Measurements from ENCODE around the gene SELENON. TPM values are rescaled to one million over a fixed set of nuclear protein-coding genes. Genes with fewer than 3 reads are reported as not detected.

The SELENON gene
- total RNA-seq, 1 experiment from 2014 or later, result 21.8 TPM

GRCh38 chr1:25774921-25775771, 24.8 kb upstream of the SELENON start:
- TF ChIP-seq, protein P1, sequence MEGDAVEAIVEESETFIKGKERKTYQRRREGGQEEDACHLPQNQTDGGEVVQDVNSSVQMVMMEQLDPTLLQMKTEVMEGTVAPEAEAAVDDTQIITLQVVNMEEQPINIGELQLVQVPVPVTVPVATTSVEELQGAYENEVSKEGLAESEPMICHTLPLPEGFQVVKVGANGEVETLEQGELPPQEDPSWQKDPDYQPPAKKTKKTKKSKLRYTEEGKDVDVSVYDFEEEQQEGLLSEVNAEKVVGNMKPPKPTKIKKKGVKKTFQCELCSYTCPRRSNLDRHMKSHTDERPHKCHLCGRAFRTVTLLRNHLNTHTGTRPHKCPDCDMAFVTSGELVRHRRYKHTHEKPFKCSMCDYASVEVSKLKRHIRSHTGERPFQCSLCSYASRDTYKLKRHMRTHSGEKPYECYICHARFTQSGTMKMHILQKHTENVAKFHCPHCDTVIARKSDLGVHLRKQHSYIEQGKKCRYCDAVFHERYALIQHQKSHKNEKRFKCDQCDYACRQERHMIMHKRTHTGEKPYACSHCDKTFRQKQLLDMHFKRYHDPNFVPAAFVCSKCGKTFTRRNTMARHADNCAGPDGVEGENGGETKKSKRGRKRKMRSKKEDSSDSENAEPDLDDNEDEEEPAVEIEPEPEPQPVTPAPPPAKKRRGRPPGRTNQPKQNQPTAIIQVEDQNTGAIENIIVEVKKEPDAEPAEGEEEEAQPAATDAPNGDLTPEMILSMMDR (IDR thresholded peaks at IDR 0.05; ENCODE audit: unreplicated experiment), result no peak
- Mint-ChIP-seq H3K27me3 (ENCODE audit: insufficient read depth, unreplicated experiment) (no peaks in the 10 kb centered on the region), H3K27ac (ENCODE audit: low read depth, unreplicated experiment) (no peak overlapping the region), H3K4me1 (ENCODE audit: insufficient read depth, unreplicated experiment) (peaks cover 6% of the 10 kb centered on the region), H3K36me3 (ENCODE audit: insufficient read depth, unreplicated experiment) (no peaks in the 10 kb centered on the region), H3K9me3 (ENCODE audit: unreplicated experiment) (no peaks in the 10 kb centered on the region), H3K4me3 (ENCODE audit: unreplicated experiment) (no peak overlapping the region)
- BruUV-seq (replicated peaks), result no TSS peak
- POLR2A ChIA-PET, result interaction anchor here (0.7 kb wide), 1 partner anchor 260 kb away, joined by 3 read pairs; no protein-coding TSS in a partner anchor
- CTCF ChIA-PET, result no interaction called here
- intact Hi-C loops (cut with micrococcal nuclease), result no loop called here
- no peak for DNase-seq (ENCODE audit: unreplicated experiment)

DNA sequence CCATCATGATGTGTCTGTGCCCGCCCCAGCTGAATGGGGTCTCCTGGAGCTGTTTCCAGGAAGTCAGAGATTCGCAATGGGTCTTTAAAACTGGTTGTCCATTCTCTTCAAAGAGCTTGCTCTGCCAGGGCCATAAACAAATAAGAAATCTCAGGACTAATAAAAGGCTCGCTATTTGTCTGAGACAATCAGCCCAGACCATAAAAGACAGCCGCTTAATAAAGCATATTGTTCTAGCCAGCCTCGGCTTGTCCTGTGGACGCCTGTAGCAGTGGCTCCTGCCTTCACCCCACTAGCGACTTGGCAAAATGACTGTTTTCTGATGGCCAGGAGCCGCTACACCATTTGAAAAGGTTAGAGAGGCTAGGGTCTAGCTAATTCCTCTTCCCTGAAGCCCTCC, 20.6 kb upstream of the SELENON start:
- intact Hi-C loops (cut with micrococcal nuclease), result no loop called here
- TF ChIP-seq, protein P1 (IDR thresholded peaks at IDR 0.05; ENCODE audit: unreplicated experiment), result no peak
- ChIA-PET CTCF (no interaction called here), POLR2A (interaction anchor here (0.6 to 0.7 kb wide), 2 partner anchors 85 to 264 kb away, joined by 3 read pairs; no protein-coding TSS in a partner anchor)
- Mint-ChIP-seq H3K4me1 (ENCODE audit: insufficient read depth, unreplicated experiment) (no peaks in the 10 kb centered on the region), H3K36me3 (ENCODE audit: insufficient read depth, unreplicated experiment) (no peaks in the 10 kb centered on the region), H3K9me3 (ENCODE audit: unreplicated experiment) (no peaks in the 10 kb centered on the region), H3K27ac (ENCODE audit: low read depth, unreplicated experiment) (no peak overlapping the region), H3K27me3 (ENCODE audit: insufficient read depth, unreplicated experiment) (no peaks in the 10 kb centered on the region), H3K4me3 (ENCODE audit: unreplicated experiment) (no peak overlapping the region)
- no TSS peak for BruUV-seq (replicated peaks)
- no peak for DNase-seq (ENCODE audit: unreplicated experiment)

GRCh38 chr1:25779894-25780293, 20.1 kb upstream of the SELENON start:
- intact Hi-C loops (cut with micrococcal nuclease), result no loop called here
- ChIA-PET CTCF (no interaction called here), POLR2A (interaction anchor here (0.6 to 0.7 kb wide), 2 partner anchors 85 to 264 kb away, joined by 3 read pairs; no protein-coding TSS in a partner anchor)
- no peaks in the 10 kb centered on the region for H3K4me1 Mint-ChIP-seq (ENCODE audit: insufficient read depth, unreplicated experiment)
- no TSS peak for BruUV-seq (replicated peaks)
- TF ChIP-seq, protein P1 (IDR thresholded peaks at IDR 0.05; ENCODE audit: unreplicated experiment), result no peak
- no peak for DNase-seq (ENCODE audit: unreplicated experiment)
- no peaks in the 10 kb centered on the region for H3K36me3 Mint-ChIP-seq (ENCODE audit: insufficient read depth, unreplicated experiment)
- H3K27me3 Mint-ChIP-seq (ENCODE audit: insufficient read depth, unreplicated experiment), result no peaks in the 10 kb centered on the region
- H3K4me3 Mint-ChIP-seq (ENCODE audit: unreplicated experiment), result no peak overlapping the region
- no peaks in the 10 kb centered on the region for H3K9me3 Mint-ChIP-seq (ENCODE audit: unreplicated experiment)
- H3K27ac Mint-ChIP-seq (ENCODE audit: low read depth, unreplicated experiment), result no peak overlapping the region

DNA sequence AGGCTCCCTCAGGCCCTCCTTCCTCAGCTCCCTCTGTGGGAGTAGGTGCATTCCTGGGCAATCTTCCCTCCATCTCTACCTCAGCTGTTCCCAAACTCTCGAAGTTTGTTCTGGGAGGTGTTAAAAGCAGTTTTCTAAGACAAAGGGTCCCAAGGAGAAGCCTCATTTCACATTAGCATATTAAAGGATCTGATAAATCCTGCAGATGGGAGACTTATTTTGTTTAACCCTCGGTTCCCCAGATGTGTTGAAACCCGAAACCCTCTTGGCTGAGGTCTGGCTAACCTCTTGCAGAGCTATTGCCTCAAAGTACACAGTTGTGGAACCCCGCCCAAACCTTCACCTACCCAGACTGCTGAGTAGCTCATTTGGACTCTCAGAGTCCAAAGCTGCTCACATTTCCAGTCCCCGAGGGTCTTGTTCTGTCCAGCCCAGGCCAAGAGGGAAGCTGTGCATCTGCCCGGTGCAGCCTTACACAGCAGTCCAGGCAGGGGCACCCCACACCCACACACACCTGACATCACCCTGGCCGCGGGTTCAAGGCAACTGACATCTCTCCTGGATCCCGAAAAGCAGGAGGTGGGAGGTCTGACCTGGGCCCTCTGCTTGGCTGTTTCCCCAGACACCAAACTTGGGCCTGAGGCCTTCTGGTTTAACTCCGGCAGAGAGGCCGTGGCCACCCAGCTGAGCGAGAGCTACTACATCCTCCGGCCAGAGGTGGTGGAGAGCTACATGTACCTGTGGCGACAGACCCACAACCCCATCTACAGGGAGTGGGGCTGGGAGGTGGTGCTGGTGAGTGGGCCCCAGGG, 19.5 kb upstream of the SELENON start:
- intact Hi-C loops (cut with micrococcal nuclease), result no loop called here
- POLR2A ChIA-PET, result no interaction called here
- Mint-ChIP-seq H3K4me3 (ENCODE audit: unreplicated experiment) (no peak overlapping the region), H3K27me3 (ENCODE audit: insufficient read depth, unreplicated experiment) (no peaks in the 10 kb centered on the region), H3K4me1 (ENCODE audit: insufficient read depth, unreplicated experiment) (no peaks in the 10 kb centered on the region), H3K27ac (ENCODE audit: low read depth, unreplicated experiment) (no peak overlapping the region), H3K36me3 (ENCODE audit: insufficient read depth, unreplicated experiment) (no peaks in the 10 kb centered on the region), H3K9me3 (ENCODE audit: unreplicated experiment) (no peaks in the 10 kb centered on the region)
- TF ChIP-seq, protein P1 (IDR thresholded peaks at IDR 0.05; ENCODE audit: unreplicated experiment), result no peak
- peak; percentile 49 for DNase-seq (ENCODE audit: unreplicated experiment)
- CTCF ChIA-PET, result interaction anchor here (0.9 kb wide), 1 partner anchor 276 kb away, joined by 4 read pairs; no protein-coding TSS in a partner anchor
- BruUV-seq (replicated peaks), result no TSS peak
